ENCODE measurements around the gene PRKCB. TPM values are rescaled to one million over a fixed set of nuclear protein-coding genes. Genes with fewer than 3 reads are reported as not detected.
A peak's percentile ranks its signal among the peaks of the same experiment; 100 is the strongest.

Gene PRKCB
- total RNA-seq, 1 donor from 2014 or later = not detected

- H3K27me3 Mint-ChIP-seq (ENCODE audit: unreplicated experiment) = peaks cover 2% of the 10 kb centered on the region
- TF ChIP-seq CTCF (IDR thresholded peaks at IDR 0.05) = peak; percentile 69
- no peak overlapping the region for H3K4me3 Mint-ChIP-seq (ENCODE audit: unreplicated experiment)
- H3K36me3 Mint-ChIP-seq (ENCODE audit: unreplicated experiment) = no peaks in the 10 kb centered on the region
- no peaks in the 10 kb centered on the region for H3K9me3 Mint-ChIP-seq (ENCODE audit: unreplicated experiment)
- DNase-seq (ENCODE audit: extremely low spot score, unreplicated experiment) = no peak
- no peak overlapping the region for H3K27ac Mint-ChIP-seq (ENCODE audit: unreplicated experiment)
- H3K4me1 Mint-ChIP-seq (ENCODE audit: unreplicated experiment) = no peaks in the 10 kb centered on the region
Observed at GRCh38 chr16:24041834-24042631, 206.2 kb downstream of the PRKCB start.

GRCh38 chr16:24044467-24044866, 208.7 kb downstream of the PRKCB start:
- H3K9me3 Mint-ChIP-seq (ENCODE audit: unreplicated experiment) = no peaks in the 10 kb centered on the region
- DNase-seq (ENCODE audit: extremely low spot score, unreplicated experiment) = no peak
- no peak for TF ChIP-seq CTCF (IDR thresholded peaks at IDR 0.05)
- peaks cover 2% of the 10 kb centered on the region for H3K27me3 Mint-ChIP-seq (ENCODE audit: unreplicated experiment)
- no peak overlapping the region for H3K27ac Mint-ChIP-seq (ENCODE audit: unreplicated experiment)
- no peaks in the 10 kb centered on the region for H3K36me3 Mint-ChIP-seq (ENCODE audit: unreplicated experiment)
- no peak overlapping the region for H3K4me3 Mint-ChIP-seq (ENCODE audit: unreplicated experiment)
- H3K4me1 Mint-ChIP-seq (ENCODE audit: unreplicated experiment) = no peaks in the 10 kb centered on the region

DNA sequence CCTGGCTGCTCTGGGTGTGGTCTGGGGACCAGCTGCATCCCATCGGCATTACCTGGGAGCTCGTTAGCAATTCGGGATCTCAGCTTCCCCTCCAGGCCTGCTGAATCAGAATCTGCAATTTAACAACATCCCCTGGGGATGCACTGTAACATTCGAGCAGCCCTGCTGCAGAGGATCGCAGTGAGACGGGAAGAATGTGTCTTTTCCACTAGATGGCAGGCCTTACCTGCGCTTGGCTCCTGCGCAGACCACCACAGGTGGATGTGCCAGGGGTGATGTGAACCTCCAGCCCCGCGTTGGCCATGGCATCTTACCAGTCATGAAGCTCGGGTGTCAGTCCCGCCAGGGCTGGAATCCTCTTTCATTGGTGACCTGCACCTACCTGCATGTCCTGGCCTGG, 209.9 kb downstream of the PRKCB start:
- peak; percentile 23 for TF ChIP-seq CTCF (IDR thresholded peaks at IDR 0.05)
- Mint-ChIP-seq H3K9me3 (ENCODE audit: unreplicated experiment) (no peaks in the 10 kb centered on the region), H3K4me3 (ENCODE audit: unreplicated experiment) (no peak overlapping the region), H3K27ac (ENCODE audit: unreplicated experiment) (no peak overlapping the region), H3K36me3 (ENCODE audit: unreplicated experiment) (no peaks in the 10 kb centered on the region), H3K27me3 (ENCODE audit: unreplicated experiment) (peaks cover 2% of the 10 kb centered on the region), H3K4me1 (ENCODE audit: unreplicated experiment) (no peaks in the 10 kb centered on the region)
- DNase-seq (ENCODE audit: extremely low spot score, unreplicated experiment) = no peak

DNA sequence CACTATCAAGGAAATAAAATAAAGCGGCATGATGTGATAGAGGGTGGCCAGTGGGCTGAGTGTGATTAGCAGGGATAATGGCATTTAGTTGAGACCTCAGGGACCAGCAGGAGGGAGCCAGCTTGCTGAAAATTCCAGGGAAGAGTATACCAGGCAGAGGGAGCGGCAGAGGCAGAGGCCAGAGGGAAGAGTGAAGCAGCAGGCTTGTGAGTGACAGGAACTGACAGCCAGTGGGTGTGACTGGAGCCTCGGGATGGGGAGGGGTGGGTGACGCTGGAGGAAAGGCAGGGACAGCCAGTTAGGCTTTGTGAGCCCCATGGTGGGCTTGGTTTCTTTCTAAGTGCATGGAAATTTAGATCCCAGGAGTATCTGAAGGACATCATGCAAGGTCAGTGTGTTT, 210.7 kb downstream of the PRKCB start:
- DNase-seq (ENCODE audit: extremely low spot score, unreplicated experiment) = no peak
- Mint-ChIP-seq H3K4me1 (ENCODE audit: unreplicated experiment) (no peaks in the 10 kb centered on the region), H3K9me3 (ENCODE audit: unreplicated experiment) (no peaks in the 10 kb centered on the region), H3K4me3 (ENCODE audit: unreplicated experiment) (no peak overlapping the region), H3K27me3 (ENCODE audit: unreplicated experiment) (peaks cover 2% of the 10 kb centered on the region), H3K27ac (ENCODE audit: unreplicated experiment) (no peak overlapping the region), H3K36me3 (ENCODE audit: unreplicated experiment) (no peaks in the 10 kb centered on the region)
- TF ChIP-seq CTCF (IDR thresholded peaks at IDR 0.05) = no peak

- H3K4me3 Mint-ChIP-seq (ENCODE audit: unreplicated experiment) = no peak overlapping the region
- H3K36me3 Mint-ChIP-seq (ENCODE audit: unreplicated experiment) = no peaks in the 10 kb centered on the region
- peaks cover 2% of the 10 kb centered on the region for H3K27me3 Mint-ChIP-seq (ENCODE audit: unreplicated experiment)
- no peak for TF ChIP-seq CTCF (IDR thresholded peaks at IDR 0.05)
- no peak for DNase-seq (ENCODE audit: extremely low spot score, unreplicated experiment)
- peaks cover 5% of the 10 kb centered on the region for H3K9me3 Mint-ChIP-seq (ENCODE audit: unreplicated experiment)
- no peaks in the 10 kb centered on the region for H3K4me1 Mint-ChIP-seq (ENCODE audit: unreplicated experiment)
- H3K27ac Mint-ChIP-seq (ENCODE audit: unreplicated experiment) = no peak overlapping the region
Observed at GRCh38 chr16:24049113-24049512, 213.3 kb downstream of the PRKCB start.
